Measurements from ENCODE around the gene ARHGAP12.

The ARHGAP12 gene

GRCh38 chr10:31962826-31963588 is 34.4 kb upstream of the ARHGAP12 start:
- Histone ChIP-seq H3K27me3 (ENCODE audit: control insufficient read depth in 5 of 5, insufficient read depth in 4 of 5, low read length in 5 of 5) (no peaks in the 10 kb centered on the region), H3K4me1 (ENCODE audit: control insufficient read depth in 5 of 5, insufficient read depth in 5 of 5, low read length in 5 of 5) (peaks cover 0 to 31% (median 17%) of the 10 kb centered on the region in 5 donors), H3K36me3 (ENCODE audit: control insufficient read depth in 5 of 5, insufficient read depth in 5 of 5, low read length in 5 of 5) (no peaks in the 10 kb centered on the region), H3K9me3 (ENCODE audit: control insufficient read depth in 5 of 5, low read length in 5 of 5) (no peaks in the 10 kb centered on the region), H3K27ac (ENCODE audit: low read depth, low read length) (no peak overlapping the region), H3K4me3 (ENCODE audit: low read depth in 1 of 5, low read length in 5 of 5) (no peak overlapping the region), H3K9ac (ENCODE audit: low read length in 5 of 5) (no peak overlapping the region)

GRCh38 chr10:31961277-31962074 is 32.8 kb upstream of the ARHGAP12 start:
- no peak overlapping the region for H3K4me3 ChIP-seq (ENCODE audit: low read depth in 1 of 5, low read length in 5 of 5)

DNA sequence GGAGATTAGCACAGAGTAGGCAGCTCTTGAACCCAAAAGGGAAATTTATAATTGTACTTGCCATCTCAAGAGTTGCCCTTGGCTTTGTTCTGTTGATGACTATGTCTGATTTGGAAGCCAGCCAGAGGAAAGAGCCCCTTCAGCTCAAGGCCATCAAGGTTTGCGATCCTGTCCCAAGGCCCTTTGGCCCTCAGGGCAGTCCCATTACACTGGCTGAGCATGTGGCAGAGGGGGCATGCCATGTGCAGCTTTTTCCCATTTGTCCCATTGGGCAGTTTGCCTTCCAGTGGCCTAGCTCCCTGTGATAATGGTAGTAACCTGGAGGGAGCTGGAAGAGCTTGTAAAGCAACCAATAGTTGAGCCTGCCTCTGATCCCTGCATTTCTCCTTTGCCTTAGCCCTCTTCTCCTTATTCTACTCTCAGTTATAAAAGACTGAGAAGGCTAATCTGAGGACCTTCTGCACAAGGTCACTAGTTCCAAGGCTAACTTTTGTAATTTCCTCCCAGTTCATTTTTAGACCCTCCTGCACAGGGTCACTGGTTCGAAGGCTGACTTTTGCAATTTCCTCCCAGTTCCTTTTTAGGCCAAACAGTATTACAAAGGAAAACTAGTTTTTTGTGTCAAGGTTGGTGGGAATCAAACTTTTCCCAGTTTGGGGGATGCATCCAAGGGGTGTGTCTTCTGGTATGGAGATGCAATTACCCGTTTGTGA is 31.0 kb upstream of the ARHGAP12 start:
- H3K36me3 ChIP-seq (ENCODE audit: control insufficient read depth in 5 of 5, insufficient read depth in 5 of 5, low read length in 5 of 5) = no peaks in the 10 kb centered on the region
- H3K4me3 ChIP-seq (ENCODE audit: low read depth in 1 of 5, low read length in 5 of 5) = no peak overlapping the region
- H3K4me1 ChIP-seq (ENCODE audit: control insufficient read depth in 5 of 5, insufficient read depth in 5 of 5, low read length in 5 of 5) = peaks cover 0 to 31% (median 17%) of the 10 kb centered on the region in 5 donors
- H3K27me3 ChIP-seq (ENCODE audit: control insufficient read depth in 5 of 5, insufficient read depth in 4 of 5, low read length in 5 of 5) = no peaks in the 10 kb centered on the region
- no peak overlapping the region for H3K9ac ChIP-seq (ENCODE audit: low read length in 5 of 5)
- peaks cover 0 to 3% (median 0%) of the 10 kb centered on the region in 5 donors for H3K9me3 ChIP-seq (ENCODE audit: control insufficient read depth in 5 of 5, low read length in 5 of 5)
- H3K27ac ChIP-seq (ENCODE audit: low read depth, low read length) = no peak overlapping the region

More at GRCh38 chr10:31961277-31962074, 32.8 kb upstream of the ARHGAP12 start:
- Histone ChIP-seq H3K9ac (ENCODE audit: low read length in 5 of 5) (no peak overlapping the region), H3K27me3 (ENCODE audit: control insufficient read depth in 5 of 5, insufficient read depth in 4 of 5, low read length in 5 of 5) (no peaks in the 10 kb centered on the region), H3K27ac (ENCODE audit: low read depth, low read length) (no peak overlapping the region), H3K9me3 (ENCODE audit: control insufficient read depth in 5 of 5, low read length in 5 of 5) (no peaks in the 10 kb centered on the region), H3K36me3 (ENCODE audit: control insufficient read depth in 5 of 5, insufficient read depth in 5 of 5, low read length in 5 of 5) (no peaks in the 10 kb centered on the region), H3K4me1 (ENCODE audit: control insufficient read depth in 5 of 5, insufficient read depth in 5 of 5, low read length in 5 of 5) (peaks cover 0 to 31% (median 17%) of the 10 kb centered on the region in 5 donors)

DNA sequence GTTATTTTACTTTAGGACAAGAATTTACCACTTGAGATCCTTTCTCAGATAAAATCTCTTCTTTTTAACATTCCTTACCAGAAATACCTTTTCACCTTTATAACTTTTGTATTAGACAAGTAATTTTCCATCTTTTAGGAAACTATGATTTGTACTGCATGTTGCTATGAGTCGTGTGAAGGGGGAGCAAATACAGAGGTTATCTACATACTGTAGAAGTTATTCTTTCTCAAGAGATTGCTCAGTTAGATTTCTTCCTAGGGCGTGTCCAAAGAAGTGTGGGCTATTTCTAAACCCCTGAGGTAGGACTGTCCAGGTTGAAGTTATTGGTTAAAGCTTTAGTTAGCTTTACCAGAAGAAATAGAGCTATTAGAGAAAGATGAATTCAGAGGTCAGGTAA is 30.2 kb upstream of the ARHGAP12 start:
- Histone ChIP-seq H3K4me3 (ENCODE audit: low read depth in 1 of 5, low read length in 5 of 5) (no peak overlapping the region), H3K27ac (ENCODE audit: low read depth, low read length) (no peak overlapping the region), H3K9me3 (ENCODE audit: control insufficient read depth in 5 of 5, low read length in 5 of 5) (peaks cover 0 to 8% (median 0%) of the 10 kb centered on the region in 5 donors), H3K36me3 (ENCODE audit: control insufficient read depth in 5 of 5, insufficient read depth in 5 of 5, low read length in 5 of 5) (no peaks in the 10 kb centered on the region), H3K9ac (ENCODE audit: low read length in 5 of 5) (no peak overlapping the region), H3K4me1 (ENCODE audit: control insufficient read depth in 5 of 5, insufficient read depth in 5 of 5, low read length in 5 of 5) (peaks cover 0 to 31% (median 17%) of the 10 kb centered on the region in 5 donors), H3K27me3 (ENCODE audit: control insufficient read depth in 5 of 5, insufficient read depth in 4 of 5, low read length in 5 of 5) (no peaks in the 10 kb centered on the region)

- H3K4me3 ChIP-seq (ENCODE audit: low read depth in 1 of 5, low read length in 5 of 5) = no peak overlapping the region
- H3K27me3 ChIP-seq (ENCODE audit: control insufficient read depth in 5 of 5, insufficient read depth in 4 of 5, low read length in 5 of 5) = no peaks in the 10 kb centered on the region
- no peak overlapping the region for H3K27ac ChIP-seq (ENCODE audit: low read depth, low read length)
- H3K9ac ChIP-seq (ENCODE audit: low read length in 5 of 5) = no peak overlapping the region
- H3K9me3 ChIP-seq (ENCODE audit: control insufficient read depth in 5 of 5, low read length in 5 of 5) = peaks cover 0 to 10% (median 0%) of the 10 kb centered on the region in 5 donors
- peaks cover 0 to 19% (median 15%) of the 10 kb centered on the region in 5 donors for H3K4me1 ChIP-seq (ENCODE audit: control insufficient read depth in 5 of 5, insufficient read depth in 5 of 5, low read length in 5 of 5)
- H3K36me3 ChIP-seq (ENCODE audit: control insufficient read depth in 5 of 5, insufficient read depth in 5 of 5, low read length in 5 of 5) = no peaks in the 10 kb centered on the region
Observed at GRCh38 chr10:31956200-31956946, 27.7 kb upstream of the ARHGAP12 start.

- Histone ChIP-seq H3K9me3 (ENCODE audit: control insufficient read depth in 5 of 5, low read length in 5 of 5) (peaks cover 0 to 10% (median 0%) of the 10 kb centered on the region in 5 donors), H3K4me3 (ENCODE audit: low read depth in 1 of 5, low read length in 5 of 5) (no peak overlapping the region), H3K36me3 (ENCODE audit: control insufficient read depth in 5 of 5, insufficient read depth in 5 of 5, low read length in 5 of 5) (no peaks in the 10 kb centered on the region), H3K4me1 (ENCODE audit: control insufficient read depth in 5 of 5, insufficient read depth in 5 of 5, low read length in 5 of 5) (peaks cover 0 to 6% (median 5%) of the 10 kb centered on the region in 5 donors), H3K9ac (ENCODE audit: low read length in 5 of 5) (no peak overlapping the region), H3K27me3 (ENCODE audit: control insufficient read depth in 5 of 5, insufficient read depth in 4 of 5, low read length in 5 of 5) (no peaks in the 10 kb centered on the region), H3K27ac (ENCODE audit: low read depth, low read length) (no peak overlapping the region)
Observed at GRCh38 chr10:31954410-31955191, 26.0 kb upstream of the ARHGAP12 start.

GRCh38 chr10:31953480-31953879 is 24.8 kb upstream of the ARHGAP12 start:
- peaks cover 0 to 3% (median 0%) of the 10 kb centered on the region in 5 donors for H3K4me1 ChIP-seq (ENCODE audit: control insufficient read depth in 5 of 5, insufficient read depth in 5 of 5, low read length in 5 of 5)
- H3K4me3 ChIP-seq (ENCODE audit: low read depth in 1 of 5, low read length in 5 of 5) = no peak overlapping the region
- H3K9me3 ChIP-seq (ENCODE audit: control insufficient read depth in 5 of 5, low read length in 5 of 5) = peaks cover 0 to 10% (median 0%) of the 10 kb centered on the region in 5 donors
- no peak overlapping the region for H3K9ac ChIP-seq (ENCODE audit: low read length in 5 of 5)
- H3K27ac ChIP-seq (ENCODE audit: low read depth, low read length) = no peak overlapping the region
- no peaks in the 10 kb centered on the region for H3K36me3 ChIP-seq (ENCODE audit: control insufficient read depth in 5 of 5, insufficient read depth in 5 of 5, low read length in 5 of 5)
- H3K27me3 ChIP-seq (ENCODE audit: control insufficient read depth in 5 of 5, insufficient read depth in 4 of 5, low read length in 5 of 5) = no peaks in the 10 kb centered on the region

DNA sequence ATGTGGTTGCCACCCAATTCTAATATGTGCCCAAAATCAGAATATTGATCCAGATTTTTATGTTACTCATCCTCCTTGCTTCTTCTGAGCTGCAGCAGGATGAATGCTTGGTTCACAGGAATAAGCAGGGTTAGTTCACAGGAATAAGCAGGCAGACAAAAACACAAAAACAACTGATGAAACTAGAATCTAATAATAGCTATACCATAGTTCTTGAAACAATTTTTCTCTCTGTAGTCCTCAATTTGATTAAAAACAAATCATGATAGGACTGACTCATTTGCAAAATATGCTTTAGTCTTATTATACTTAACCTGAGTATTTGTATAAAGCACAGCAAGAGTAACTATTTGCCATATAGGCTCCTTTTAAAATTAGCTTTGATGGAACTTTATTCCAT is 24.4 kb upstream of the ARHGAP12 start:
- Histone ChIP-seq H3K9ac (ENCODE audit: low read length in 5 of 5) (no peak overlapping the region), H3K27ac (ENCODE audit: low read depth, low read length) (no peak overlapping the region), H3K4me1 (ENCODE audit: control insufficient read depth in 5 of 5, insufficient read depth in 5 of 5, low read length in 5 of 5) (peaks cover 0 to 5% (median 3%) of the 10 kb centered on the region in 5 donors), H3K36me3 (ENCODE audit: control insufficient read depth in 5 of 5, insufficient read depth in 5 of 5, low read length in 5 of 5) (no peaks in the 10 kb centered on the region), H3K27me3 (ENCODE audit: control insufficient read depth in 5 of 5, insufficient read depth in 4 of 5, low read length in 5 of 5) (no peaks in the 10 kb centered on the region), H3K9me3 (ENCODE audit: control insufficient read depth in 5 of 5, low read length in 5 of 5) (peaks cover 0 to 10% (median 0%) of the 10 kb centered on the region in 5 donors), H3K4me3 (ENCODE audit: low read depth in 1 of 5, low read length in 5 of 5) (no peak overlapping the region)

DNA sequence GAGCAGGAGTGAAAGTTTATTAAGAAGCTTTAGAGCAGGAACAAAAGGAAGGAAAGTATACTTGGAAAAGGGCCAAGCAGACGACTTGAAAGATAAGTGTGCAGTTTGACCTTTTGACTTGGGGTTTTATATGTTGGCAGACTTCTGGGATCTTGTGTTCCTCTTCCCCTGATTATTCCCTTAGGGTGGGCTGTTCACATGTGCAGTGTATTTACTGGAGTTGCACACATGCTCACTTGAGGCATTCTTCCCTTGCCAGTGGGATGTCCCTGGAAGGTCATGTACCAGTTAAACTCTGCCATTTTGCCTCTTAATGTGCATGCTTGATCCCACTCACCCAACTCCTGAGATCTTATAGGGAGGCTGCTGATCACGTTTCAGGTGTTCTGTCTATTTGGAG is 23.4 kb upstream of the ARHGAP12 start:
- Histone ChIP-seq H3K4me3 (ENCODE audit: low read depth in 1 of 5, low read length in 5 of 5) (no peak overlapping the region), H3K36me3 (ENCODE audit: control insufficient read depth in 5 of 5, insufficient read depth in 5 of 5, low read length in 5 of 5) (no peaks in the 10 kb centered on the region), H3K9ac (ENCODE audit: low read length in 5 of 5) (no peak overlapping the region), H3K27ac (ENCODE audit: low read depth, low read length) (no peak overlapping the region), H3K27me3 (ENCODE audit: control insufficient read depth in 5 of 5, insufficient read depth in 4 of 5, low read length in 5 of 5) (no peaks in the 10 kb centered on the region), H3K9me3 (ENCODE audit: control insufficient read depth in 5 of 5, low read length in 5 of 5) (peaks cover 0 to 10% (median 0%) of the 10 kb centered on the region in 5 donors), H3K4me1 (ENCODE audit: control insufficient read depth in 5 of 5, insufficient read depth in 5 of 5, low read length in 5 of 5) (peaks cover 0 to 13% (median 10%) of the 10 kb centered on the region in 5 donors)

All from subcutaneous abdominal adipose tissue (tissue), 5 donors.